Activated T-cell treated with anti-CD3 and anti-CD28 coated beads, Interleukin-2, amount 50 U/mL, for 72 hours (primary cell): Measurements from ENCODE around the gene SIAH2. TPM values are rescaled to one million over a fixed set of nuclear protein-coding genes. Genes with fewer than 3 reads are reported as not detected.

ENCODE experiments used
- ATAC-seq, 2 donors: fragments of 150-1000 bp; cut with Tn5 transposase; replicated peaks in 1 of 2; 2 replicates each; pipeline ENCODE4 v1.10.0; 2021; ENCODE audit warnings: moderate library complexity in 2 of 2, mild to moderate bottlenecking in 1 of 2
- DNase-seq, 2 donors: peaks; one replicate each; pipeline ENCODE4 v3.0.0; 2021 to 2022; ENCODE audit warnings: mixed read lengths in 1 of 2
- H3K27ac Mint-ChIP-seq: one replicate; pipeline ENCODE4 v1.8.0; 2022; ENCODE audit warnings: mild to moderate bottlenecking, moderate library complexity, mixed read lengths
- H3K27me3 Mint-ChIP-seq: one replicate; pipeline ENCODE4 v1.8.0; 2022; ENCODE audit warnings: low read depth, mixed read lengths
- H3K36me3 Mint-ChIP-seq, 2 donors: one replicate each; pipeline ENCODE4 v1.8.0; 2022; ENCODE audit warnings: mixed read lengths in 2 of 2, mild to moderate bottlenecking in 1 of 2; ENCODE audit not compliant: insufficient read depth in 2 of 2
- H3K4me1 Mint-ChIP-seq: one replicate; pipeline ENCODE4 v1.8.0; 2022; ENCODE audit warnings: low read depth, mixed read lengths
- H3K4me3 Mint-ChIP-seq, 2 donors: one replicate each; pipeline ENCODE4 v1.8.0; 2022; ENCODE audit warnings: mild to moderate bottlenecking in 2 of 2, mixed read lengths in 2 of 2, moderate library complexity in 2 of 2
- H3K9me3 Mint-ChIP-seq, 2 donors: one replicate each; pipeline ENCODE4 v1.8.0; 2022; ENCODE audit warnings: mixed read lengths in 2 of 2
- total RNA-seq, 2 donors: library from RNA; stranded (reverse); gene quantifications; one replicate each; pipeline ENCODE4 v1.2.3, GENCODE V29; 2022

SIAH2 gene
- total RNA-seq, 2 donors from 2014 or later, result 91.2 to 124 TPM

DNA sequence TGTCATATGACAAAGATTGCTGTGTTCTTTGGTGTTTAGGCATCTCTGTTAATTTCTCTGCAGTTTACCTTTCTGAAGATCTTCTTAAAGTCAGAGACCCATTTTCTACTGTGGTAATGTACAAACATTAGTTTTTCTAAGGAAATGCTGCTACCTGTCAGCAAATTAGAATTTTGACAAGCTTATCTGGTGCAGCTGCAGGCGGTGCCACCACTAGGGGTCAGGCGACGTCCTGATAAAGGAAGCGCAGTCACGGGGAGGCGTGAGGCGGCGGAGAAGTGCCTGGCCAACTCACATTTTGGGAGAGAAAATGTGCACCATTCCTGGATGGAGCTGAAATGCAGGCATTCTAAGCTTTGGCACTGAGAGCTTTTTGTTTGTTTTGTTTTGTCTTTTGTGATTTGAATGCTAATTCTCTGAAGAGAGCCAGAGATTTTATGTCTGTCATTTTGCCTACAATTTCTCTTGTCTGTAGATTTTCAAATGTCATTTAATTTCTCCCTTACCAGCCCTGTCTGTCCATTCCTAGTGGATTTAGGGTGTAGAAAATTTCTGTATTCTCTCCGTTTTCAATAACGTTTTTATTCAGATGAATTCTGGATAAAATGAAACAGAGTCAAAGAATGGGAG, 24.9 kb upstream of the SIAH2 start:
- H3K36me3 Mint-ChIP-seq, result peaks cover 0 to under 1% of the 10 kb centered on the region in 2 donors
- ATAC-seq (peak; percentile 41 to 43), DNase-seq (peak; percentile 87 to 88)
- H3K4me3 Mint-ChIP-seq, result peak overlapping the region; percentile 52 to 53
- peak overlapping the region; percentile 35 for H3K27ac Mint-ChIP-seq
- H3K27me3 Mint-ChIP-seq, result peaks cover 16% of the 10 kb centered on the region
- H3K9me3 Mint-ChIP-seq, result peaks cover 0 to 1% of the 10 kb centered on the region in 2 donors
- peaks cover 54% of the 10 kb centered on the region for H3K4me1 Mint-ChIP-seq

- DNase-seq, result peak; percentile 39 to 58
- peaks cover 16% of the 10 kb centered on the region for H3K27me3 Mint-ChIP-seq
- peak overlapping the region; percentile 74 for H3K27ac Mint-ChIP-seq
- peaks cover 65% of the 10 kb centered on the region for H3K4me1 Mint-ChIP-seq
- peak; percentile 49 to 53 for ATAC-seq
- peak overlapping the region in 1 of 2 donors; percentile 37 for H3K4me3 Mint-ChIP-seq
- peaks cover 1 to 2% of the 10 kb centered on the region in 2 donors for H3K9me3 Mint-ChIP-seq
- peaks cover 2 to 3% of the 10 kb centered on the region in 2 donors for H3K36me3 Mint-ChIP-seq
Measured at GRCh38 chr3:150786791-150787190, 23.8 kb upstream of the SIAH2 start.

DNA sequence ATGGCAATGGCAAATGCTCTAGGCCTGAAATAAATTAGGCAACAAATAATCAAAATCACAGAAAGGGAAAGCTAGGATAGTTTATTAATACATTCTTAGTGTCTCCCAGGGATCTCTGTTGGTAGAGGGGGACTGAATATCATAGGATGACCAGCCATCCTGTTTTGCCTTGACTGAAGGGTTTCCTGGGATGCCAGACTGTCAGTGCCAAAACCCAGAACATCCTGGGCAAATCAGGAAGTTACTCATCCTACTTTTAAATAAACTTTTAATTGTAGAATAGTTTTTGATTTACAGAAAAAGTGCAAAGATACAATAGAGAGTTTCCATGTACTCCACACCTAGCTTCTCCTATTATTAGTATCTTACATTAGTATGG, 21.8 kb upstream of the SIAH2 start:
- DNase-seq, result no peak
- peak in 1 of 2 donors; percentile 3 for ATAC-seq
- peaks cover 1 to 2% of the 10 kb centered on the region in 2 donors for H3K9me3 Mint-ChIP-seq
- H3K36me3 Mint-ChIP-seq, result peaks cover 3 to 4% of the 10 kb centered on the region in 2 donors
- H3K27me3 Mint-ChIP-seq, result peaks cover 12% of the 10 kb centered on the region
- H3K4me1 Mint-ChIP-seq, result peaks cover 76% of the 10 kb centered on the region
- peak overlapping the region; percentile 95 for H3K27ac Mint-ChIP-seq
- H3K4me3 Mint-ChIP-seq, result peak overlapping the region; percentile 73 to 76

GRCh38 chr3:150783920-150784746, 21.2 kb upstream of the SIAH2 start:
- peak; percentile 89 to 90 for ATAC-seq
- DNase-seq, result peak; percentile 42 to 46
- peaks cover 6% of the 10 kb centered on the region for H3K27me3 Mint-ChIP-seq
- peak overlapping the region; percentile 73 to 76 for H3K4me3 Mint-ChIP-seq
- H3K9me3 Mint-ChIP-seq, result peaks cover 1 to 2% of the 10 kb centered on the region in 2 donors
- peaks cover 3 to 4% of the 10 kb centered on the region in 2 donors for H3K36me3 Mint-ChIP-seq
- peaks cover 76% of the 10 kb centered on the region for H3K4me1 Mint-ChIP-seq
- H3K27ac Mint-ChIP-seq, result peak overlapping the region; percentile 95

- Mint-ChIP-seq H3K27ac (peak overlapping the region; percentile 95), H3K9me3 (peaks cover 1 to 2% of the 10 kb centered on the region in 2 donors), H3K36me3 (peaks cover 3 to 4% of the 10 kb centered on the region in 2 donors), H3K27me3 (no peaks in the 10 kb centered on the region), H3K4me1 (peaks cover 76% of the 10 kb centered on the region), H3K4me3 (no peak overlapping the region)
- DNase-seq, result no peak
- ATAC-seq, result no peak
Measured at GRCh38 chr3:150783316-150783715, 20.3 kb upstream of the SIAH2 start.

DNA sequence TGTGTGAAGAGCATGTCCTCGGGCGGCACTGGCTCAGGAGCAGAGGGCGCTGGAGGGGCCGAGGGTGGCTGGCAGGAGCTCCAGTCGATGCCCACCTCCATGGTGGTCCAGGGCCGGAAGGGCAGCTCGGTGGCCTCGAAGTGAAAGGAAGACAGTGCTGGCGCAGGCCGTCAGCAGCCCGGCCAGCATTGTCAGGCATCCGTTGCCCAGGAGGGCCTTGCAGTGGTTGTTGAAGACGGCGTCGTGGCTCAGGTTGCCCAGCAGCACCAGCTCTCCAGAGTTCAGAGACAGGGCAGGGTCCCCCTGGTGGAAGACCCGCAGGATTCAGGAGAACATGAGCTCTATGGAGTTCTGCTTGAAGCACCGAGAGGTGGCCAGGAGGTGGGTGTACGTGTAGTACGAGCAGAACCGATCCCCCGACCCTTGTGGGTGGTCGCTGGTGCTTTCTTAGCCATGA, 16.5 kb upstream of the SIAH2 start:
- H3K27me3 Mint-ChIP-seq, result no peaks in the 10 kb centered on the region
- no peak overlapping the region for H3K27ac Mint-ChIP-seq

GRCh38 chr3:150778793-150779401, 15.9 kb upstream of the SIAH2 start:
- Mint-ChIP-seq H3K36me3 (peaks cover 3 to 4% of the 10 kb centered on the region in 2 donors), H3K27me3 (no peaks in the 10 kb centered on the region), H3K4me1 (peaks cover 32% of the 10 kb centered on the region), H3K27ac (no peak overlapping the region), H3K9me3 (peaks cover 1 to 2% of the 10 kb centered on the region in 2 donors), H3K4me3 (no peak overlapping the region)
- DNase-seq, result no peak
- ATAC-seq, result no peak

More for the DNA sequence above, 16.5 kb upstream of the SIAH2 start:
- DNase-seq, result no peak
- H3K4me3 Mint-ChIP-seq, result no peak overlapping the region
- ATAC-seq, result no peak
- H3K4me1 Mint-ChIP-seq, result peaks cover 38% of the 10 kb centered on the region
- H3K9me3 Mint-ChIP-seq, result peaks cover 1 to 2% of the 10 kb centered on the region in 2 donors
- H3K36me3 Mint-ChIP-seq, result peaks cover 3 to 4% of the 10 kb centered on the region in 2 donors

DNA sequence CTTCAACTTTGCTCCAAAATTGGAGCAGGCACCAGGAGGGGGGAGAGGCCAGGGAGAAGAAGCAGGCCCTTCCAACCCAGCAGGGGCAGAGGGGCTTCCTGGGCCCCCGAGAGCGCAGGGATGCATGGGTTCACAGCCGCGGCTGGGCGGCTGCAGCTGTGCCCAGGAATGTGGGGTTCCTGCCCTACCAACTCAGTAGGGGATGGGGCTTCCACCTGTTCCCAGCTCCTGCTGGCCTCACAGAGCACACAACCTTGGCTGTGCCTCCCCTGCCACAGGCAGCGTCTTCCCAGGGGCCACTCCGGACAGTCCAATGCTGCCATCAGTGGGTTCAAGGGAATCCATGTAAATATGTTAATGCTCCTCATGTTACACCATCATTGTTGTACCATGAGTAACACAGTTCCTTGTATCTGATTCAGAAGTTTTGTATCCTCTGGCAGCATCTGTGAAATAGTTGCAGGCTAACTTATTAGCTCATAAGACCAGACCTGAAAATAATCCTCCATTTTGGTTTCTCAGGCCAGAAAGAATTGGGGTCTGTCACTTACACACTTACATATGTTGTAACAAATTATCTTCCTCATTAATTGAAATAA, 12.1 kb upstream of the SIAH2 start:
- DNase-seq, result no peak
- Mint-ChIP-seq H3K9me3 (no peaks in the 10 kb centered on the region), H3K27me3 (peaks cover 3% of the 10 kb centered on the region)

GRCh38 chr3:150773616-150774192, 10.7 kb upstream of the SIAH2 start:
- DNase-seq, result no peak
- Mint-ChIP-seq H3K4me1 (peaks cover 5% of the 10 kb centered on the region), H3K27me3 (peaks cover 5% of the 10 kb centered on the region), H3K36me3 (no peaks in the 10 kb centered on the region), H3K27ac (no peak overlapping the region), H3K4me3 (no peak overlapping the region), H3K9me3 (no peaks in the 10 kb centered on the region)
- ATAC-seq, result no peak

More for the DNA sequence above, 12.1 kb upstream of the SIAH2 start:
- Mint-ChIP-seq H3K36me3 (no peaks in the 10 kb centered on the region), H3K27ac (no peak overlapping the region), H3K4me1 (peaks cover 3% of the 10 kb centered on the region), H3K4me3 (no peak overlapping the region)
- ATAC-seq, result no peak

DNA sequence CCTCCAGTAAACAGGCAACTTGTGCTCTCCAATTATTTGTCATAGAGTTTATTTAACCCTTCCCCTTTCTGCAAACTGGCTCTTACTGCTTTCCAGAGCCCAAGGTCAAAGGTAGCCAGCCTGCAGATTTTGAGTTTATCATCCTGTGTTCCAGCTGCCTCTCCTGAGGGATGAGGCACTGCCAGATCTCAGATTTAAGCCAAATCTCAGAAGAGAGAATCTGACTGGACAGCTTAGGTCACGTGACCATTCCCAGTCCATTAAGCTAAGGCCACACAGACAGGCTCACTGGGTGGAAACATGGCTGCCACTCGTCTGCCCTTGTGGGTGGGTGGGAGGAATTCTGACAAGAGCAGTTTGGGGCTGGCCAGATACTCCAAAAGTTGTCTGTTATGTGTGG, 8.6 kb upstream of the SIAH2 start:
- no peak overlapping the region for H3K4me3 Mint-ChIP-seq
- no peak for DNase-seq
- no peaks in the 10 kb centered on the region for H3K9me3 Mint-ChIP-seq
- ATAC-seq, result no peak
- no peak overlapping the region for H3K27ac Mint-ChIP-seq
- peaks cover 5% of the 10 kb centered on the region for H3K27me3 Mint-ChIP-seq
- H3K4me1 Mint-ChIP-seq, result peaks cover 16% of the 10 kb centered on the region
- H3K36me3 Mint-ChIP-seq, result no peaks in the 10 kb centered on the region

GRCh38 chr3:150770681-150771080, 7.7 kb upstream of the SIAH2 start:
- no peak overlapping the region for H3K27ac Mint-ChIP-seq
- H3K36me3 Mint-ChIP-seq, result no peaks in the 10 kb centered on the region
- no peak for ATAC-seq
- H3K4me3 Mint-ChIP-seq, result no peak overlapping the region
- H3K9me3 Mint-ChIP-seq, result no peaks in the 10 kb centered on the region
- H3K4me1 Mint-ChIP-seq, result peaks cover 25% of the 10 kb centered on the region
- no peak for DNase-seq
- peaks cover 5% of the 10 kb centered on the region for H3K27me3 Mint-ChIP-seq

DNA sequence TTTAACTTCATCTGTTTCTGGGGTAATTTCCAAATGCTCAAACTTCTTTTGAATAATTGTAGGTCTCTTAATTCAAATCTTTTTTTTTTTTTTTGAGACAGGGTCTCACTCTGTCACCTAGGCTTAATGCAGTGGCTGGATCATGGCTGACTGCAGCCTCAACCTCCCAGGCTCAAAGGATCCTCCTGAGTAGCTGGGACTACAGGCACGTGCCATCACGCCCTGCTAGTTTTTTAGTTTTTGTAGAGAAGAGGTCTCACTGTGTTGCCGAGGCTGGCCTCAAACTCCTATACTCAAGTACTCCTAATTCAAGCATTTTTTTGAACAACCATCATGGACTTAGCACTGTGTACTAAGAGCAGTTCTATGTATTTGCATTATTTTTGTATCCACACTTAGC, 3.8 kb upstream of the SIAH2 start:
- no peaks in the 10 kb centered on the region for H3K9me3 Mint-ChIP-seq
- peak overlapping the region; percentile 38 to 93 for H3K4me3 Mint-ChIP-seq
- H3K27me3 Mint-ChIP-seq, result peaks cover 5% of the 10 kb centered on the region
- peaks cover 4 to 5% of the 10 kb centered on the region in 2 donors for H3K36me3 Mint-ChIP-seq
- peak overlapping the region; percentile 97 for H3K27ac Mint-ChIP-seq
- ATAC-seq (no peak), DNase-seq (no peak)
- peaks cover 47% of the 10 kb centered on the region for H3K4me1 Mint-ChIP-seq
